ENCODE results near the gene FCN1. TPM values are rescaled to one million over a fixed set of nuclear protein-coding genes. Genes with fewer than 3 reads are reported as not detected.

The FCN1 gene
- total RNA-seq, 1 experiment from 2014 or later, result not detected

DNA sequence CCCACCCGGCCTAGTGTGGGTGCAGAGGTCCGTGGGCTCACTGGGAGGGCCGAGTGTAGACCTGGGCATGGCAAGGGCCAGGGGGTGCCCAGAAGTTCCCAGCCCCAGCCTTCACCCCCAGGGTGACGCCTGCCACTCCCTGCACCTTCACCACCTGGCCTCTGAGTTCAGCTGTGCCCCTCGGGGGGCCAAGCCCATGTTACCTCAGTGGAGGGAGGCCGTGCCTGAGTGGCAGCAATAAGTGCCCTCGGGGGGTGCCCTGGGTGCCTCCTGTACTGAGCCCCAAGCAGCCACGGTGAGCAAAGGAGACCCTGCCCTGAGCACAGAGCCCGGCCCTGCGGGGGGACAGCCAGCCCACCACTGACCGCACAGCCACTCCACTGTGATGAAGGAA is 47.4 kb downstream of the FCN1 start:
- Mint-ChIP-seq H3K36me3 (ENCODE audit: insufficient read depth, unreplicated experiment) (no peaks in the 10 kb centered on the region), H3K27ac (ENCODE audit: low read depth, unreplicated experiment) (no peak overlapping the region), H3K4me1 (ENCODE audit: insufficient read depth, unreplicated experiment) (peaks cover 5% of the 10 kb centered on the region), H3K4me3 (ENCODE audit: unreplicated experiment) (no peak overlapping the region), H3K27me3 (ENCODE audit: insufficient read depth, unreplicated experiment) (peaks cover 40% of the 10 kb centered on the region), H3K9me3 (ENCODE audit: unreplicated experiment) (peaks cover 6% of the 10 kb centered on the region)
- CTCF ChIA-PET, result interaction anchor here (0.6 kb wide), 1 partner anchor 397 kb away, joined by 3 read pairs; no protein-coding TSS in a partner anchor
- BruUV-seq (replicated peaks), result no TSS peak
- TF ChIP-seq, protein P1, sequence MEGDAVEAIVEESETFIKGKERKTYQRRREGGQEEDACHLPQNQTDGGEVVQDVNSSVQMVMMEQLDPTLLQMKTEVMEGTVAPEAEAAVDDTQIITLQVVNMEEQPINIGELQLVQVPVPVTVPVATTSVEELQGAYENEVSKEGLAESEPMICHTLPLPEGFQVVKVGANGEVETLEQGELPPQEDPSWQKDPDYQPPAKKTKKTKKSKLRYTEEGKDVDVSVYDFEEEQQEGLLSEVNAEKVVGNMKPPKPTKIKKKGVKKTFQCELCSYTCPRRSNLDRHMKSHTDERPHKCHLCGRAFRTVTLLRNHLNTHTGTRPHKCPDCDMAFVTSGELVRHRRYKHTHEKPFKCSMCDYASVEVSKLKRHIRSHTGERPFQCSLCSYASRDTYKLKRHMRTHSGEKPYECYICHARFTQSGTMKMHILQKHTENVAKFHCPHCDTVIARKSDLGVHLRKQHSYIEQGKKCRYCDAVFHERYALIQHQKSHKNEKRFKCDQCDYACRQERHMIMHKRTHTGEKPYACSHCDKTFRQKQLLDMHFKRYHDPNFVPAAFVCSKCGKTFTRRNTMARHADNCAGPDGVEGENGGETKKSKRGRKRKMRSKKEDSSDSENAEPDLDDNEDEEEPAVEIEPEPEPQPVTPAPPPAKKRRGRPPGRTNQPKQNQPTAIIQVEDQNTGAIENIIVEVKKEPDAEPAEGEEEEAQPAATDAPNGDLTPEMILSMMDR (IDR thresholded peaks at IDR 0.05; ENCODE audit: unreplicated experiment), result no peak
- intact Hi-C loops (cut with micrococcal nuclease), result no loop called here
- DNase-seq (ENCODE audit: unreplicated experiment), result no peak
- POLR2A ChIA-PET, result no interaction called here

DNA sequence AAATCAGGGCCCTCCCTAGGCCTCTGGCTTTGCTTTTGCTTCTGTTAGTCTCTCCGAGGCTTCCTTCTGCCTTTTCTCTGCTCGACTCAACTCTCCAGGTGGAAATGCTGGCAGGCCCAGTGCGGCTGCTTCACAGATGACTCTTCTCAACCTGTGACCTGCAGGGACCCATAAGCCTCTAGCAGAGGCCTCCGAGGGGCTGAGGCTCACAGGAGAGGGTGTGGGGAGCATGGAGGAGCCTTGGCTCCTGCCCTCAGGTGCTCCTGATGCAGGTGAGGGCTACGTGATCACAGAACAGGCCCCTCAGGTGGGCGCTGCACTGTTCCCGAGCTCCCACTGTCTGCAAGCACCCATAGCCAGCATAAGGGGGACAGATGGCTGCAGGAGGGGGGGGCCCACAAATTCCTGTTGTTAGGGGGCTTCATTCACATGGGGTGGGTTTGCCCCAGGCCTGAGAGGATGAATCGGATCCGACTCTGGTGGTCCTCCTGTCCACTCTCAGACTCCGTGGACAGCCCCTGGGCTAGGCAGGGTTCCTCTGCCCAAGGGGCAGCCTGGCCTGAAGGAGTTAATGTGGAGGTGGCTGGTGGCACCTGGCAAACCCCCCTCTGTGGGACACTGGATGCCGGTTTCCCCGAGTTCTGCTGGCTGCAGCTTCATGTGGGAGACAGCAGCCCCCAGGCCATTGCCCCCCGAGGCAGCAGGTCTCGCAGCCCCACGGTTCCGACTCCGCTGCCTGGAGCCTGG is 48.0 kb downstream of the FCN1 start:
- TF ChIP-seq, protein P1 (IDR thresholded peaks at IDR 0.05; ENCODE audit: unreplicated experiment), result no peak
- H3K27ac Mint-ChIP-seq (ENCODE audit: low read depth, unreplicated experiment), result no peak overlapping the region
- no TSS peak for BruUV-seq (replicated peaks)
- peaks cover 5% of the 10 kb centered on the region for H3K4me1 Mint-ChIP-seq (ENCODE audit: insufficient read depth, unreplicated experiment)
- POLR2A ChIA-PET, result no interaction called here
- no peaks in the 10 kb centered on the region for H3K36me3 Mint-ChIP-seq (ENCODE audit: insufficient read depth, unreplicated experiment)
- intact Hi-C loops (cut with micrococcal nuclease), result no loop called here
- DNase-seq (ENCODE audit: unreplicated experiment), result no peak
- no peak overlapping the region for H3K4me3 Mint-ChIP-seq (ENCODE audit: unreplicated experiment)
- peaks cover 34% of the 10 kb centered on the region for H3K27me3 Mint-ChIP-seq (ENCODE audit: insufficient read depth, unreplicated experiment)
- peaks cover 6% of the 10 kb centered on the region for H3K9me3 Mint-ChIP-seq (ENCODE audit: unreplicated experiment)
- CTCF ChIA-PET, result no interaction called here

DNA sequence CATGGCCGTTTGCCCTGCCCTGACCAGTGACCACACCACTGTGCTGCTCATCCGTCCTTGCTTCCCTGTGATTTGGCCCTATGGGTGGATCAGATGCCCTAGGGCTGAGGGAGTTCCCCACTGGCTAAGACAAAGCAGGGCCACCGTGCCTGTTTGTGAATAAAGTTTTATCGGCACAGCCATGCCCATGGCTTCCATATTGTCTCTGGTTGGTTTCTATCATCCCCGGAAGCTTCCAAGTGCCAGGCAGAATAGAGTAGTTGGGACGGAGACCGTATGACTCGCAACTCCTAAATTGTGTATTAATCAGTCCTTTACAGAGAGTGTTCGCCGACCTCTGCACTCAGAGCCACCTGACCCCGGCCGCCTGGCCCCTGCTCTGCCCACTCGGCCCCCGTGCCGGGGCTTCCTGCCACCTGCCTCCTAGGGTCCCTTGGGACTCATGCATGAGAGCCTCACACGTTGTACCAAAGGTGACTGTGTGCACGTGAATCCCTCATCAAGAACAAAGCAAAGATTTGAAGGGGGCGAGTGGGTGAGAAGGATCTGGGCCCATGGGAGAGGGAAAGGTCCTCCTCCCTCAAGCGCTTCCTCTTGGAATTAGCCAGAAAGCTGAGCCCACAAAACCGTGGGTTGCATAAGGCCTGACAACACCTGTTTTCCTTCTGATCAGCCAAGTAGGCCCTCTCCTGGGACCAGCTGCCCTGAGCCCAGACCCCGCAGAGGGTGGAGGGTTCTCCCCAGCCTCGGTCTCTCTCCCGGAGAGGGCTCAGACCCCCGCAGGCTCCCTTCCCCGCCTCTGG is 48.8 kb downstream of the FCN1 start:
- no peak overlapping the region for H3K27ac Mint-ChIP-seq (ENCODE audit: low read depth, unreplicated experiment)
- intact Hi-C loops (cut with micrococcal nuclease), result no loop called here
- ChIA-PET POLR2A (no interaction called here), CTCF (no interaction called here)
- BruUV-seq (replicated peaks), result no TSS peak
- DNase-seq (ENCODE audit: unreplicated experiment), result no peak
- TF ChIP-seq, protein P1 (IDR thresholded peaks at IDR 0.05; ENCODE audit: unreplicated experiment), result no peak
- H3K4me1 Mint-ChIP-seq (ENCODE audit: insufficient read depth, unreplicated experiment), result peaks cover 5% of the 10 kb centered on the region
- no peaks in the 10 kb centered on the region for H3K36me3 Mint-ChIP-seq (ENCODE audit: insufficient read depth, unreplicated experiment)
- peaks cover 29% of the 10 kb centered on the region for H3K27me3 Mint-ChIP-seq (ENCODE audit: insufficient read depth, unreplicated experiment)
- no peak overlapping the region for H3K4me3 Mint-ChIP-seq (ENCODE audit: unreplicated experiment)
- H3K9me3 Mint-ChIP-seq (ENCODE audit: unreplicated experiment), result peaks cover 6% of the 10 kb centered on the region

DNA sequence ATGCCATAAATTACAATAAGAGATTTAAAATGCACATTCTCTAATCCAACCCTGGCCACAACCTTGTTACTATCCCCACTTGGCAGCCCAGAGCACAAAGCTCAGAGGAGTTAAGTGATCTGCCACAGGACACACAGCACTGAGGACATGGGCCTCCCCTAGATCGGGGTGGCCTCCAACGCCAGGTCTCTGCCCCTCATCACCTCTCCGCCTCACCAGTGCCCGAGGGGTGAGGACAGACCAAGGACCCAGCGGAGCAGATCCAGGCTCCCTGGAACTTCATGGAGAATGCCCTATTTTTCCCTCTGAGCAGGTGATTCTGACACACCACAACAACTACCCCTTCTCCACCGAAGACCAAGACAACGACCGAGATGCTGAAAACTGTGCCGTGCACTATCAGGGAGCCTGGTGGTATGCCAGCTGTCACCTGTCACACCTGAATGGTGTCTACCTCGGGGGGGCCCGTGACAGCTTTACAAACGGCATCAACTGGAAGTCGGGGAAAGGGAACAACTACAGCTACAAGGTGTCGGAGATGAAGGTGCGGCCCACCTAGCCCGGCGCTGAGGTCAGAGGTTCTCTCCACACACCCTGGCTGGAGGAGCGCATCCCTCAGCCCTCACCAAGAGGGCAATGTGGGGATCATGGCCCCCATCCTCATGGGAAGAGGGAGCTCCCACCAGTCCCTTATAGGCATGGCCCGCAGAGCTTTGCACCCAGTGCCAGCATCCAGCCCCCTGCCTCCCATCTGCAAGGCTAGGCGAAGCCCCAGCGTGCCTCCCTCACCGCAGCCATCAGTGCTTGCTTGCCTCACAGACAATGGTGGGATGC is 49.6 kb downstream of the FCN1 start:
- intact Hi-C loops (cut with micrococcal nuclease), result no loop called here
- peaks cover 5% of the 10 kb centered on the region for H3K4me1 Mint-ChIP-seq (ENCODE audit: insufficient read depth, unreplicated experiment)
- TF ChIP-seq, protein P1 (IDR thresholded peaks at IDR 0.05; ENCODE audit: unreplicated experiment), result no peak
- H3K9me3 Mint-ChIP-seq (ENCODE audit: unreplicated experiment), result peaks cover 6% of the 10 kb centered on the region
- CTCF ChIA-PET, result no interaction called here
- BruUV-seq (replicated peaks), result no TSS peak
- no peaks in the 10 kb centered on the region for H3K36me3 Mint-ChIP-seq (ENCODE audit: insufficient read depth, unreplicated experiment)
- no peak for DNase-seq (ENCODE audit: unreplicated experiment)
- peaks cover 25% of the 10 kb centered on the region for H3K27me3 Mint-ChIP-seq (ENCODE audit: insufficient read depth, unreplicated experiment)
- H3K4me3 Mint-ChIP-seq (ENCODE audit: unreplicated experiment), result no peak overlapping the region
- POLR2A ChIA-PET, result no interaction called here
- H3K27ac Mint-ChIP-seq (ENCODE audit: low read depth, unreplicated experiment), result no peak overlapping the region

Measured in MCF 10A (cell line).